C4-2B (cell line): Measurements from ENCODE around the gene SEMA5B.

Experiments
- CTCF ChIP-seq: fragments of 450-650 bp; conservative IDR thresholded peaks from 2 replicates; pipeline ENCODE4 v1.5.1; 2017; ENCODE audit warnings: mild to moderate bottlenecking
- ZFX ChIP-seq: fragments of 450-650 bp; IDR thresholded peaks from 2 replicates; pipeline ENCODE4 v1.6.1; 2017

- TF ChIP-seq CTCF (no peak), ZFX (no peak)
These were observed 163.1 kb downstream of the SEMA5B start for GRCh38 chr3:122864498-122864897.
